Neural progenitor cell (in vitro differentiated cells): ENCODE measurements around the gene CCSER1. TPM values are rescaled to one million over a fixed set of nuclear protein-coding genes. Genes with fewer than 3 reads are reported as not detected.
"Not testable (repeated sequence)": the region's sequence is repeated elsewhere in the genome, so short reads cannot be mapped to it uniquely, and the experiment has no call there.

Source experiments
- DNase-seq: peaks from one replicate; pipeline ENCODE4 v3.0.0-alpha.2; 2016; ENCODE audit warnings: low spot score
- H2AFZ ChIP-seq: fragments of 200-600 bp; sonication (generic); replicated peaks from 2 replicates; pipeline ENCODE4 v1.6.1; 2016; ENCODE audit warnings: antibody characterized with exemption
- H3F3A ChIP-seq: fragments of 200-600 bp; sonication (generic); 2 replicates; pipeline ENCODE4 v1.6.1; 2016; ENCODE audit warnings: antibody characterized with exemption, low read depth
- H3K27ac ChIP-seq: fragments of 200-600 bp; sonication (generic); 2 replicates; pipeline ENCODE4 v1.5.1; 2016; ENCODE audit warnings: mild to moderate bottlenecking
- H3K27me3 ChIP-seq: fragments of 200-600 bp; sonication (generic); 2 replicates; pipeline ENCODE4 v1.6.1; 2016; ENCODE audit warnings: mild to moderate bottlenecking, moderate library complexity
- H3K36me3 ChIP-seq: fragments of 200-600 bp; sonication (generic); 2 replicates; pipeline ENCODE4 v1.5.1; 2016
- H3K4me1 ChIP-seq: fragments of 200-600 bp; sonication (generic); 2 replicates; pipeline ENCODE4 v1.6.1; 2016; ENCODE audit warnings: mixed run types
- H3K4me2 ChIP-seq: fragments of 200-600 bp; sonication (generic); 2 replicates; pipeline ENCODE4 v1.6.1; 2016
- H3K4me3 ChIP-seq: fragments of 200-600 bp; sonication (generic); 2 replicates; pipeline ENCODE4 v1.5.1; 2016
- H3K79me2 ChIP-seq: fragments of 200-600 bp; sonication (generic); 2 replicates; pipeline ENCODE4 v1.6.1; 2016; ENCODE audit warnings: low read depth
- H3K9ac ChIP-seq: fragments of 200-600 bp; sonication (generic); 2 replicates; pipeline ENCODE4 v1.6.1; 2016
- H3K9me3 ChIP-seq: fragments of 200-600 bp; sonication (generic); 2 replicates; pipeline ENCODE4 v1.5.1; 2016; ENCODE audit warnings: low read depth
- H4K20me1 ChIP-seq: fragments of 200-600 bp; sonication (generic); 2 replicates; pipeline ENCODE4 v1.6.1; 2016; ENCODE audit warnings: low read depth
- H3K27ac Mint-ChIP-seq: 3 replicates; pipeline ENCODE4 v1.8.0; 2021; ENCODE audit warnings: mixed read lengths
- H3K27me3 Mint-ChIP-seq: 2 replicates; pipeline ENCODE4 v1.8.0; 2022; ENCODE audit warnings: low read depth, mild to moderate bottlenecking, inconsistent platforms, moderate library complexity, mixed read lengths; ENCODE audit not compliant: insufficient read depth
- H3K36me3 Mint-ChIP-seq: 3 replicates; pipeline ENCODE4 v1.8.0; 2021; ENCODE audit warnings: mixed read lengths
- H3K4me1 Mint-ChIP-seq: 3 replicates; pipeline ENCODE4 v1.8.0; 2021; ENCODE audit warnings: mixed read lengths
- H3K4me3 Mint-ChIP-seq: 3 replicates; pipeline ENCODE4 v1.8.0; 2021; ENCODE audit warnings: mild to moderate bottlenecking, moderate library complexity, mixed read lengths
- H3K9me3 Mint-ChIP-seq: 3 replicates; pipeline ENCODE4 v1.8.0; 2020; ENCODE audit warnings: mixed read lengths
- EZH2 ChIP-seq: fragments of 200-600 bp; sonication (generic); IDR thresholded peaks from 2 replicates; pipeline ENCODE4 v1.6.1; 2017; ENCODE audit warnings: antibody characterized with exemption, mild to moderate bottlenecking, moderate library complexity
- EZH2phosphoT487 ChIP-seq: fragments of 200-600 bp; sonication (generic); IDR thresholded peaks from 2 replicates; pipeline ENCODE4 v1.6.1; 2017; ENCODE audit warnings: antibody characterized with exemption
- total RNA-seq: library from RNA; depleted of rRNA; stranded (reverse); fragments of >200 nt; gene quantifications from 2 replicates; pipeline ENCODE4 v1.2.3, GENCODE V29; 2015; ENCODE audit warnings: low replicate concordance
- TF ChIP-seq, protein P1 (sequence below): fragments of 200-600 bp; sonication (generic); IDR thresholded peaks from 2 replicates; pipeline ENCODE4 v1.5.1; 2017; ENCODE audit warnings: antibody characterized with exemption, mild to moderate bottlenecking

Gene CCSER1
- total RNA-seq, 1 donor from 2014 or later, result 0.77 TPM

DNA sequence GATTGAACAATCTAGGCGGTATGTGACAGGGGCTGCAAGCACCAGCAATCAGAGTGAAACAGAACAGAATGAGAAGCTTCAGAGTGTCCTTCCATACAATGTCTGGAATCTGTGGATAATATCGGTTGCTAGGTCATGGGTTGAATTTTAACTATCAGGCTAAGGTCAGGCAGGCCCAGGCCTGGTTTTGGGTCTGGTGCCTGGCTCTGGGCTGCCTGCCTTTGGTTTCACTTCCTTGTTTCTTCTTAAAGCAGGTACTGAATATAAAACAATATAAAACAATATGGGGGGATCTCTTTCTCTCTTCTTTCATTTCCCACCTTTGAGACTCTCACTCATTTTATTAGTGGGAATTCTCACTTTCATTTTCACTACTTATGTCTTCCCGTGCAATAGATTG lies 962.0 kb downstream of the CCSER1 start:
- no peak overlapping the region for H3K4me3 ChIP-seq
- no peaks in the 10 kb centered on the region for H3K79me2 ChIP-seq
- H3K9ac ChIP-seq, result no peak overlapping the region
- Mint-ChIP-seq H3K27me3 (no peaks in the 10 kb centered on the region), H3K4me1 (no peaks in the 10 kb centered on the region), H3K4me3 (no peak overlapping the region), H3K9me3 (no peaks in the 10 kb centered on the region), H3K27ac (no peak overlapping the region), H3K36me3 (no peaks in the 10 kb centered on the region)
- no peak overlapping the region for H3K4me2 ChIP-seq
- DNase-seq, result no peak
- H3K9me3 ChIP-seq, result no peaks in the 10 kb centered on the region
- H3K36me3 ChIP-seq, result no peaks in the 10 kb centered on the region
- H3K27ac ChIP-seq, result no peak overlapping the region
- no peaks in the 10 kb centered on the region for H4K20me1 ChIP-seq
- H3F3A ChIP-seq, result no peaks in the 10 kb centered on the region
- peaks cover 4% of the 10 kb centered on the region for H3K4me1 ChIP-seq
- H2AFZ ChIP-seq, result peak overlapping the region; percentile 53
- no peak for TF ChIP-seq EZH2phosphoT487
- TF ChIP-seq, protein P1, sequence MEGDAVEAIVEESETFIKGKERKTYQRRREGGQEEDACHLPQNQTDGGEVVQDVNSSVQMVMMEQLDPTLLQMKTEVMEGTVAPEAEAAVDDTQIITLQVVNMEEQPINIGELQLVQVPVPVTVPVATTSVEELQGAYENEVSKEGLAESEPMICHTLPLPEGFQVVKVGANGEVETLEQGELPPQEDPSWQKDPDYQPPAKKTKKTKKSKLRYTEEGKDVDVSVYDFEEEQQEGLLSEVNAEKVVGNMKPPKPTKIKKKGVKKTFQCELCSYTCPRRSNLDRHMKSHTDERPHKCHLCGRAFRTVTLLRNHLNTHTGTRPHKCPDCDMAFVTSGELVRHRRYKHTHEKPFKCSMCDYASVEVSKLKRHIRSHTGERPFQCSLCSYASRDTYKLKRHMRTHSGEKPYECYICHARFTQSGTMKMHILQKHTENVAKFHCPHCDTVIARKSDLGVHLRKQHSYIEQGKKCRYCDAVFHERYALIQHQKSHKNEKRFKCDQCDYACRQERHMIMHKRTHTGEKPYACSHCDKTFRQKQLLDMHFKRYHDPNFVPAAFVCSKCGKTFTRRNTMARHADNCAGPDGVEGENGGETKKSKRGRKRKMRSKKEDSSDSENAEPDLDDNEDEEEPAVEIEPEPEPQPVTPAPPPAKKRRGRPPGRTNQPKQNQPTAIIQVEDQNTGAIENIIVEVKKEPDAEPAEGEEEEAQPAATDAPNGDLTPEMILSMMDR, result no peak
- TF ChIP-seq EZH2, result no peak
- no peaks in the 10 kb centered on the region for H3K27me3 ChIP-seq

DNA sequence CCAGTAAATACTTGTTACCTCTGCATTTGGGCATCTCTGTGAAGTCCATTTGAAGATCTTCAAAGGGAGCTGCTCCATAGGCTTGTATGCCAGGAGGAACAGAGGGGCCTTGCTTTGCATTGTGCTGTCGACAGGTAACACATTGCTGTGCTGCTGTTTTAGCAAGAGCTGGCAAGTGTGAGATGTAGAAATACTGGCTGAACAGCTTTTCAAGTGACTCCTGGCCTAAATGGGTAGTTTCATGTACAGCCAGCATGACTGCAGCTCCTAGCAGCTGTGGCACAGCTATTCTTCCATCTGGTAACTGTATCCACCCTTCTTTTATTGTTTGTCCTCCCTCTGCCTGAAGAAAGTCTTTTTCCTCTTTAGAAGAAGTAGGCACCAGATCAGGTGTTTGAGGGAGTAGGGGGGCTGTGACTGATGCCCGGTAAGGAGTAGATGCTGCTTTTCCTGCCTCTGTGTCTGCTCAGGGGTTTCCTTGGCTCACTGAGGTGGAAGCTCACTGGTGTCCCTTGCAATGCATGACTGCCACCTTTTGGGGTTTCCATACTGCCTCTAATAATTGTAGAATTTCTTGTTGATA lies 965.3 kb downstream of the CCSER1 start:
- Mint-ChIP-seq H3K36me3 (no peaks in the 10 kb centered on the region), H3K4me3 (no peak overlapping the region), H3K27ac (no peak overlapping the region), H3K27me3 (no peaks in the 10 kb centered on the region), H3K9me3 (no peaks in the 10 kb centered on the region), H3K4me1 (no peaks in the 10 kb centered on the region)
- Histone ChIP-seq H3K9me3 (no peaks in the 10 kb centered on the region), H3K4me2 (no peak overlapping the region), H3K27ac (no peak overlapping the region), H4K20me1 (no peaks in the 10 kb centered on the region), H3F3A (no peaks in the 10 kb centered on the region), H3K4me3 (no peak overlapping the region), H3K4me1 (no peaks in the 10 kb centered on the region), H2AFZ (no peak overlapping the region), H3K9ac (no peak overlapping the region), H3K79me2 (no peaks in the 10 kb centered on the region), H3K27me3 (no peaks in the 10 kb centered on the region), H3K36me3 (no peaks in the 10 kb centered on the region)
- TF ChIP-seq, protein P1, result peak; percentile 8
- TF ChIP-seq EZH2phosphoT487, result no peak
- no peak for DNase-seq

DNA sequence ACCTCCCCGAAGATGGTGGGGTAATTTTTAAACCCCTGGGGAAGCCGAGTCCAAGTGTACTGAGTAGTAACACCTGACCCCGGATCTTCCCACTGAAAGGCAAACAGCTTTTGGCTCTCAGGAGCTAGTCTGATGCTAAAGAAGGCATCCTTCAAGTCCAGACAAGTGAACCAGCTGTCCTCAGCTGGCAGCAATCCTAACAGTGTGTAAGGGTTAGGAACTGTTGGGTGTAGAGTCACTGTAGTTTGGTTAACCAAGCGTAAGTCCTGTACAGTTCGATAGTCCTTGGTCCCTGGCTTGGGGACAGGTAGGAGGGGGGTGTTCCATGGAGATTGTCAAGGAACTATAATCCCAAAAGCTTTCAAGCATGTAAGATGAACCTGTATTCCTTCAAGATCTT lies 967.0 kb downstream of the CCSER1 start:
- not testable (repeated sequence) for H3K36me3 Mint-ChIP-seq

DNA sequence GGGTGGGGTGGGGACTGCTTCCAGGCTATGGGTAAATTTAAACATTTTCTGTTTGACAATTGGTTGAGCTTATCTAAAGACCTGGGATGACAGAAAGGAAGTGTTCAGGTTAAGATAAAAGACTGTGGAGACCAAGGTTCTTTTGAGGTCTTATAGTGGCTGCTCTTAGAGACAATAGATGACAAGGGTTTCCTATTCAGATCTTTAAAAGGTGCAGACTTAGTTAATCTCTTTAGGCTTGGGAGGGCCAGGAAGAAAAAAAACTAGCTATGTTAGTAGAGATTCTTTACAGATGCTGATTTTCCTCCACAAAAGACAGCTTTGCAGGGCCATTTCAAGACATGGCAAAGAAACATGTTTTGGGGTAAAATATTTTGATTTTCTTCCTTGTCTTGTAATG lies 972.5 kb downstream of the CCSER1 start:
- Histone ChIP-seq H3K36me3 (no peaks in the 10 kb centered on the region), H4K20me1 (no peaks in the 10 kb centered on the region), H3K4me1 (peaks cover 11% of the 10 kb centered on the region), H2AFZ (no peak overlapping the region), H3F3A (no peaks in the 10 kb centered on the region), H3K27me3 (no peaks in the 10 kb centered on the region), H3K79me2 (no peaks in the 10 kb centered on the region), H3K4me3 (no peak overlapping the region), H3K9ac (no peak overlapping the region), H3K27ac (no peak overlapping the region), H3K9me3 (no peaks in the 10 kb centered on the region), H3K4me2 (no peak overlapping the region)
- Mint-ChIP-seq H3K9me3 (peaks cover 12% of the 10 kb centered on the region), H3K27ac (no peak overlapping the region), H3K4me3 (no peak overlapping the region), H3K36me3 (no peaks in the 10 kb centered on the region), H3K27me3 (no peaks in the 10 kb centered on the region), H3K4me1 (peaks cover 5% of the 10 kb centered on the region)
- TF ChIP-seq EZH2phosphoT487 (no peak), EZH2 (no peak)
- TF ChIP-seq, protein P1, result no peak
- peak; percentile 41 for DNase-seq

More for the DNA sequence above, 967.0 kb downstream of the CCSER1 start:
- H3K27me3 ChIP-seq, H3K9ac ChIP-seq, H3K4me1 ChIP-seq, H3K4me3 Mint-ChIP-seq, H4K20me1 ChIP-seq, H3K9me3 Mint-ChIP-seq, H3K79me2 ChIP-seq, H3F3A ChIP-seq, H3K27ac Mint-ChIP-seq, H3K4me2 ChIP-seq, DNase-seq, H3K4me3 ChIP-seq, H3K27ac ChIP-seq, H2AFZ ChIP-seq, H3K36me3 ChIP-seq, H3K27me3 Mint-ChIP-seq, H3K4me1 Mint-ChIP-seq, H3K9me3 ChIP-seq: not testable (repeated sequence)
